ENCODE measurements around the gene IDH3G. TPM values are rescaled to one million over a fixed set of nuclear protein-coding genes. Genes with fewer than 3 reads are reported as not detected.
A peak's percentile ranks its signal among the peaks of the same experiment; 100 is the strongest.

The IDH3G gene
- total and polyA plus RNA-seq, 2 donors (not counting 1 experiment from before 2014, with no cell fraction given): 44.6 to 55.7 TPM

GRCh38 chrX:153831429-153832150 is 37.4 kb upstream of the IDH3G start:
- no peaks in the 10 kb centered on the region for H3K79me2 ChIP-seq (ENCODE audit: control insufficient read depth, insufficient read depth, low read length)
- TF ChIP-seq EZH2 (IDR thresholded peaks at IDR 0.05; ENCODE audit: low read length, missing control alignments) (peak; percentile 65), CTCF (conservative IDR thresholded peaks at IDR 0.05 in 1 of 2, IDR thresholded peaks at IDR 0.05 in 1 of 2; ENCODE audit: low read depth in 1 of 2, low read length in 2 of 2) (no peak)
- H3K4me3 ChIP-seq (replicated peaks in 1 of 4; ENCODE audit: control extremely low read depth in 1 of 4, insufficient read depth in 1 of 4, low read depth in 3 of 4, low read length in 4 of 4): no peak overlapping the region
- no peak overlapping the region for H2AFZ ChIP-seq (ENCODE audit: low read length)
- no peaks in the 10 kb centered on the region for H3K9me3 ChIP-seq (ENCODE audit: control insufficient read depth, insufficient read depth, low read depth, low read length)
- H3K36me3 ChIP-seq (ENCODE audit: control insufficient read depth, insufficient read depth, low read length): no peaks in the 10 kb centered on the region
- DNase-seq (ENCODE audit: low read depth in 2 of 2): no peak
- H4K20me1 ChIP-seq (ENCODE audit: control insufficient read depth, extremely low read depth, insufficient read depth, low read length): no peaks in the 10 kb centered on the region
- no peak overlapping the region for H3K4me2 ChIP-seq (ENCODE audit: extremely low read depth, insufficient read depth, low read length)
- no peak overlapping the region for H3K9ac ChIP-seq (ENCODE audit: insufficient read depth, low read length)
- no peak overlapping the region for H3K27ac ChIP-seq (ENCODE audit: insufficient read depth, low read length)
- H3K27me3 ChIP-seq (ENCODE audit: control insufficient read depth, insufficient read depth, low read length): peaks cover 31% of the 10 kb centered on the region
- H3K4me1 ChIP-seq (ENCODE audit: control insufficient read depth, extremely low read depth, insufficient read depth, low read length): no peaks in the 10 kb centered on the region

- H3K79me2 ChIP-seq (ENCODE audit: control insufficient read depth, insufficient read depth, low read length): no peaks in the 10 kb centered on the region
- H3K27ac ChIP-seq (ENCODE audit: insufficient read depth, low read length): no peak overlapping the region
- no peak overlapping the region for H3K4me2 ChIP-seq (ENCODE audit: extremely low read depth, insufficient read depth, low read length)
- no peak for DNase-seq (ENCODE audit: low read depth in 2 of 2)
- peak; percentile 80 for TF ChIP-seq EZH2 (IDR thresholded peaks at IDR 0.05; ENCODE audit: low read length, missing control alignments)
- TF ChIP-seq CTCF (conservative IDR thresholded peaks at IDR 0.05 in 1 of 2, IDR thresholded peaks at IDR 0.05 in 1 of 2; ENCODE audit: low read depth in 1 of 2, low read length in 2 of 2): no peak
- H4K20me1 ChIP-seq (ENCODE audit: control insufficient read depth, extremely low read depth, insufficient read depth, low read length): no peaks in the 10 kb centered on the region
- no peaks in the 10 kb centered on the region for H3K9me3 ChIP-seq (ENCODE audit: control insufficient read depth, insufficient read depth, low read depth, low read length)
- H3K4me3 ChIP-seq (replicated peaks in 1 of 4; ENCODE audit: control extremely low read depth in 1 of 4, insufficient read depth in 1 of 4, low read depth in 3 of 4, low read length in 4 of 4): no peak overlapping the region
- no peak overlapping the region for H2AFZ ChIP-seq (ENCODE audit: low read length)
- no peak overlapping the region for H3K9ac ChIP-seq (ENCODE audit: insufficient read depth, low read length)
- peaks cover 31% of the 10 kb centered on the region for H3K27me3 ChIP-seq (ENCODE audit: control insufficient read depth, insufficient read depth, low read length)
- no peaks in the 10 kb centered on the region for H3K36me3 ChIP-seq (ENCODE audit: control insufficient read depth, insufficient read depth, low read length)
- no peaks in the 10 kb centered on the region for H3K4me1 ChIP-seq (ENCODE audit: control insufficient read depth, extremely low read depth, insufficient read depth, low read length)
Observed at GRCh38 chrX:153830640-153831428, 36.7 kb upstream of the IDH3G start.

- Histone ChIP-seq H3K4me2 (ENCODE audit: extremely low read depth, insufficient read depth, low read length) (no peak within 1 kb of the TSS), H3K79me2 (ENCODE audit: control insufficient read depth, insufficient read depth, low read length) (no peaks in the 10 kb centered on the region), H3K4me1 (ENCODE audit: control insufficient read depth, extremely low read depth, insufficient read depth, low read length) (no peaks in the 10 kb centered on the region), H3K4me3 (replicated peaks in 1 of 4; ENCODE audit: control extremely low read depth in 1 of 4, insufficient read depth in 1 of 4, low read depth in 3 of 4, low read length in 4 of 4) (no peak within 1 kb of the TSS), H3K27ac (ENCODE audit: insufficient read depth, low read length) (no peak within 1 kb of the TSS), H3K27me3 (ENCODE audit: control insufficient read depth, insufficient read depth, low read length) (peaks cover 36% of the 10 kb centered on the region), H4K20me1 (ENCODE audit: control insufficient read depth, extremely low read depth, insufficient read depth, low read length) (no peaks in the 10 kb centered on the region), H3K36me3 (ENCODE audit: control insufficient read depth, insufficient read depth, low read length) (no peaks in the 10 kb centered on the region), H3K9ac (ENCODE audit: insufficient read depth, low read length) (no peak within 1 kb of the TSS), H2AFZ (ENCODE audit: low read length) (no peak within 1 kb of the TSS), H3K9me3 (ENCODE audit: control insufficient read depth, insufficient read depth, low read depth, low read length) (no peaks in the 10 kb centered on the region)
- DNase-seq (ENCODE audit: low read depth in 2 of 2): no peak
- TF ChIP-seq EZH2 (IDR thresholded peaks at IDR 0.05; ENCODE audit: low read length, missing control alignments) (peak; percentile 92), CTCF (conservative IDR thresholded peaks at IDR 0.05 in 1 of 2, IDR thresholded peaks at IDR 0.05 in 1 of 2; ENCODE audit: low read depth in 1 of 2, low read length in 2 of 2) (no peak)
Observed at GRCh38 chrX:153829799-153830639, 35.8 kb upstream of the IDH3G start, which contains the start of gene PDZD4. Gene PDZD4 (minus strand): TSS chrX:153830544. CDS start chrX:153830298, 246 bp downstream.

Measured in fibroblast of lung (primary cell).